Left lobe of liver (tissue), 2 donors: Measurements from ENCODE around the gene ARL4D. TPM values are rescaled to one million over a fixed set of nuclear protein-coding genes. Genes with fewer than 3 reads are reported as not detected.
"Not testable (repeated sequence)": the region's sequence is repeated elsewhere in the genome, so short reads cannot be mapped to it uniquely, and the experiment has no call there.

Experiments
- ATAC-seq: fragments of 200-7000 bp; cut with Tn5 transposase; one replicate; pipeline ENCODE4 v1.9.1; 2020; ENCODE audit warnings: mild to moderate bottlenecking, moderate library complexity
- DNase-seq: peaks from one replicate; pipeline ENCODE4 v3.0.0-alpha.2; 2020; ENCODE audit warnings: low spot score
- total RNA-seq: library from RNA; stranded (reverse); gene quantifications from one replicate; pipeline ENCODE4 v1.2.1, GENCODE V29; 2021
- donor health status: DM: no; HTN: no; CAD: no; lungs with moderate emphysema.
- donor health status: DM: no; HTN: yes; CAD: no.

Gene ARL4D
- total RNA-seq, 1 donor from 2014 or later: 15.4 TPM

- ATAC-seq (peak; percentile 84), DNase-seq (peak; percentile 85)
These were observed 29.9 kb upstream of the ARL4D start for GRCh38 chr17:43368740-43369506.

- DNase-seq (no peak), ATAC-seq (no peak)
These were observed 28.8 kb upstream of the ARL4D start for GRCh38 chr17:43369986-43370385.

- no peak for DNase-seq
- ATAC-seq: no peak
These were observed 27.5 kb upstream of the ARL4D start for GRCh38 chr17:43371227-43371821.

- ATAC-seq: no peak
- DNase-seq: no peak
These were observed 26.4 kb upstream of the ARL4D start for GRCh38 chr17:43372273-43372911.

- DNase-seq (no peak), ATAC-seq (no peak)
These were observed 25.4 kb upstream of the ARL4D start for GRCh38 chr17:43373356-43373755.

GRCh38 chr17:43375915-43376314, 22.9 kb upstream of the ARL4D start:
- not testable (repeated sequence) for DNase-seq, ATAC-seq

GRCh38 chr17:43377056-43377810, 21.6 kb upstream of the ARL4D start:
- ATAC-seq (no peak), DNase-seq (no peak)

- ATAC-seq (no peak), DNase-seq (no peak)
These were observed 20.0 kb upstream of the ARL4D start for GRCh38 chr17:43378766-43379165.

GRCh38 chr17:43380307-43380706, 18.5 kb upstream of the ARL4D start:
- DNase-seq (no peak), ATAC-seq (no peak)

GRCh38 chr17:43381204-43381603, 17.6 kb upstream of the ARL4D start:
- no peak for DNase-seq

GRCh38 chr17:43381621-43382020, 17.2 kb upstream of the ARL4D start:
- ATAC-seq (no peak), DNase-seq (no peak)

More at GRCh38 chr17:43381204-43381603, 17.6 kb upstream of the ARL4D start:
- no peak for ATAC-seq

- no peak for DNase-seq
- no peak for ATAC-seq
These were observed 16.0 kb upstream of the ARL4D start for GRCh38 chr17:43382776-43383175.

- DNase-seq: no peak
- ATAC-seq: no peak
These were observed 15.4 kb upstream of the ARL4D start for GRCh38 chr17:43383372-43383771.

GRCh38 chr17:43383826-43384475, 14.8 kb upstream of the ARL4D start:
- ATAC-seq: no peak
- no peak for DNase-seq

- ATAC-seq (peak; percentile 74), DNase-seq (peak; percentile 91)
These were observed 14.3 kb upstream of the ARL4D start for GRCh38 chr17:43384476-43384862.

- DNase-seq: no peak
- ATAC-seq: peak; percentile 27
These were observed 13.6 kb upstream of the ARL4D start for GRCh38 chr17:43385046-43385831.

- peak; percentile 78 for ATAC-seq
- peak; percentile 94 for DNase-seq
These were observed 10.3 kb upstream of the ARL4D start for GRCh38 chr17:43388359-43389045.

- ATAC-seq: peak; percentile 65
- peak; percentile 80 for DNase-seq
These were observed 9.5 kb upstream of the ARL4D start for GRCh38 chr17:43389046-43389947.
